HTERT RPE-1 (cell line): ENCODE results near the gene SPDYE2.
"Not testable (repeated sequence)": the region's sequence is repeated elsewhere in the genome, so short reads cannot be mapped to it uniquely, and the experiment has no call there.

ENCODE experiments used
- in situ Hi-C: fragments of 300-500 bp; cut with MboI; formaldehyde crosslinking; loops from 4 replicates; pipeline ENCODE4 v1.14.3; 2020; ENCODE audit warnings: low sequenced_read_pairs

Gene SPDYE2

GRCh38 chr7:102540604-102541003 is 10.4 kb upstream of the SPDYE2 start:
- in situ Hi-C loops, result not testable (repeated sequence)

- in situ Hi-C loops, result not testable (repeated sequence)
Measured at GRCh38 chr7:102542083-102542482, 8.9 kb upstream of the SPDYE2 start.

GRCh38 chr7:102542771-102543170 is 8.3 kb upstream of the SPDYE2 start:
- in situ Hi-C loops, result not testable (repeated sequence)

GRCh38 chr7:102543596-102543995 is 7.4 kb upstream of the SPDYE2 start, which contains the start of gene UPK3BL2:
UPK3BL2 (minus strand) TSS chr7:102543696; CDS start chr7:102543636, 60 bp downstream.
- in situ Hi-C loops, result not testable (repeated sequence)

- in situ Hi-C loops, result not testable (repeated sequence)
Measured at GRCh38 chr7:102544372-102544771, 6.7 kb upstream of the SPDYE2 start.

- in situ Hi-C loops, result not testable (repeated sequence)
Measured at GRCh38 chr7:102545288-102545687, 5.7 kb upstream of the SPDYE2 start.

GRCh38 chr7:102546353-102546752 is 4.7 kb upstream of the SPDYE2 start:
- in situ Hi-C loops, result not testable (repeated sequence)

- in situ Hi-C loops, result not testable (repeated sequence)
Measured at GRCh38 chr7:102568620-102569019, 17.6 kb downstream of the SPDYE2 start.

GRCh38 chr7:102572261-102573239 is 21.5 kb downstream of the SPDYE2 start, which contains the start of gene POLR2J3:
POLR2J3 (minus strand) TSS chr7:102572583; CDS start chr7:102572521, 62 bp downstream.
- in situ Hi-C loops, result not testable (repeated sequence)

GRCh38 chr7:102574607-102575006 is 23.6 kb downstream of the SPDYE2 start:
- in situ Hi-C loops, result not testable (repeated sequence)

GRCh38 chr7:102576363-102576762 is 25.3 kb downstream of the SPDYE2 start:
- in situ Hi-C loops, result not testable (repeated sequence)

GRCh38 chr7:102577315-102578240 is 26.6 kb downstream of the SPDYE2 start:
- in situ Hi-C loops, result not testable (repeated sequence)

GRCh38 chr7:102578486-102578885 is 27.5 kb downstream of the SPDYE2 start:
- in situ Hi-C loops, result not testable (repeated sequence)

GRCh38 chr7:102581722-102582121 is 30.7 kb downstream of the SPDYE2 start:
- in situ Hi-C loops, result not testable (repeated sequence)

- in situ Hi-C loops, result not testable (repeated sequence)
Measured at GRCh38 chr7:102583495-102583894, 32.5 kb downstream of the SPDYE2 start.

- in situ Hi-C loops, result not testable (repeated sequence)
Measured at GRCh38 chr7:102589857-102590256, 38.8 kb downstream of the SPDYE2 start.

- in situ Hi-C loops, result not testable (repeated sequence)
Measured at GRCh38 chr7:102592477-102593019, 41.5 kb downstream of the SPDYE2 start.

- in situ Hi-C loops, result not testable (repeated sequence)
Measured at GRCh38 chr7:102593637-102594334, 42.8 kb downstream of the SPDYE2 start.

- in situ Hi-C loops, result not testable (repeated sequence)
Measured at GRCh38 chr7:102596036-102596435, 45.0 kb downstream of the SPDYE2 start.

GRCh38 chr7:102599699-102600098 is 48.7 kb downstream of the SPDYE2 start:
- in situ Hi-C loops, result not testable (repeated sequence)
